GM12878 (cell line): ENCODE results near the gene B3GNT3. TPM values are rescaled to one million over a fixed set of nuclear protein-coding genes. Genes with fewer than 3 reads are reported as not detected.
A peak's percentile ranks its signal among the peaks of the same experiment; 100 is the strongest.

Experiments used
- ASH2L ChIP-seq: fragments of 300-600, 200-600 bp; sonication (generic); IDR thresholded peaks from 2 replicates; pipeline ENCODE4 v1.6.1; 2017; ENCODE audit warnings: low read depth, mild to moderate bottlenecking, borderline replicate concordance
- BHLHE40 ChIP-seq, 2 experiments: fragments of 450-650 bp in 1 of 2; IDR thresholded peaks; 2 replicates each; pipeline ENCODE4 v1.6.1; 2011 to 2017; ENCODE audit warnings: low read depth in 2 of 2, borderline replicate concordance in 1 of 2, improper control_type of control experiment in 1 of 2, low read length in 1 of 2, mild to moderate bottlenecking in 1 of 2
- CBX3 ChIP-seq: fragments of 200-600 bp; sonication (generic); IDR thresholded peaks from 2 replicates; pipeline ENCODE4 v1.6.1; 2016; ENCODE audit warnings: low read depth, borderline replicate concordance
- CREB1 ChIP-seq: IDR thresholded peaks from 2 replicates; pipeline ENCODE4 v1.6.1; 2012; ENCODE audit warnings: low read depth, mild to moderate bottlenecking, inconsistent platforms
- CTCF ChIP-seq, 3 experiments: IDR thresholded peaks in 2 of 3; conservative IDR thresholded peaks in 1 of 3; 2 replicates each; pipeline ENCODE4 v1.5.1; 2011; ENCODE audit warnings: low read depth in 3 of 3, low read length in 3 of 3, mild to moderate bottlenecking in 3 of 3, control low read depth in 2 of 3, moderate library complexity in 2 of 3, inconsistent platforms in 1 of 3, mixed read lengths in 1 of 3; ENCODE audit not compliant: control insufficient read depth in 2 of 3, insufficient read depth in 1 of 3; ENCODE audit errors: extremely low read depth in 1 of 3
- E2F8 ChIP-seq: fragments of 450-650 bp; IDR thresholded peaks from 2 replicates; pipeline ENCODE4 v1.6.1; 2018; ENCODE audit warnings: mild to moderate bottlenecking, low read depth, moderate library complexity; ENCODE audit not compliant: partially characterized antibody
- IKZF1 ChIP-seq: fragments of 450-650 bp; conservative IDR thresholded peaks from 2 replicates; pipeline ENCODE4 v1.6.1; 2017; ENCODE audit warnings: antibody characterized with exemption, mild to moderate bottlenecking
- MYB ChIP-seq: fragments of 150-350 bp; IDR thresholded peaks from 2 replicates; pipeline ENCODE4 v1.6.1; 2014; ENCODE audit warnings: mild to moderate bottlenecking, low read depth, low read length, borderline replicate concordance
- MYC ChIP-seq: IDR thresholded peaks from 2 replicates; pipeline ENCODE4 v1.6.1; 2011; ENCODE audit warnings: mild to moderate bottlenecking, low read length, moderate library complexity, inconsistent platforms; ENCODE audit not compliant: insufficient read depth, insufficient replicate concordance, insufficient read length, severe bottlenecking
- NKRF ChIP-seq: fragments of 450-650 bp; conservative IDR thresholded peaks from 2 replicates; pipeline ENCODE4 v1.6.1; 2017; ENCODE audit warnings: mild to moderate bottlenecking, moderate library complexity
- RBBP5 ChIP-seq: fragments of 200-600 bp; sonication (generic); conservative IDR thresholded peaks from 2 replicates; pipeline ENCODE4 v1.6.1; 2016
- RUNX3 ChIP-seq: IDR thresholded peaks from 2 replicates; pipeline ENCODE4 v1.6.1; 2012; ENCODE audit warnings: low read length, inconsistent platforms
- SIX5 ChIP-seq: IDR thresholded peaks from 2 replicates; pipeline ENCODE4 v1.6.1; 2011; ENCODE audit warnings: mild to moderate bottlenecking, low read depth, low read length, moderate library complexity; ENCODE audit not compliant: severe bottlenecking
- SMARCA5 ChIP-seq: fragments of 450-650 bp; IDR thresholded peaks from 2 replicates; pipeline ENCODE4 v1.6.1; 2017; ENCODE audit warnings: mild to moderate bottlenecking
- TARDBP ChIP-seq: IDR thresholded peaks from 2 replicates; pipeline ENCODE4 v1.6.1; 2016; ENCODE audit warnings: borderline replicate concordance
- TCF12 ChIP-seq: IDR thresholded peaks from 2 replicates; pipeline ENCODE4 v1.6.1; 2011; ENCODE audit warnings: low read depth, mild to moderate bottlenecking, low read length
- YY1 ChIP-seq: IDR thresholded peaks from 2 replicates; pipeline ENCODE4 v1.6.1; 2011; ENCODE audit warnings: low read depth, mild to moderate bottlenecking, low read length
- ZNF687 ChIP-seq: fragments of 450-650 bp; IDR thresholded peaks from 2 replicates; pipeline ENCODE4 v1.6.1; 2017; ENCODE audit warnings: mild to moderate bottlenecking, moderate library complexity
- polyA plus RNA-seq, 11 experiments: library from polyadenylated mRNA; depleted of rRNA in 4 of 11; unstranded in 6 of 11; stranded (reverse) in 5 of 11; fragments of >200 nt; fragmentation: Nextera tagmentation in 4 of 11; fragmentation: Illumina TruSeq in 1 of 11; extraction: Ambion mirVana in 4 of 11; extraction: Trizol in 1 of 11; gene quantifications; 1 replicate in 1 of 11; 2 replicates in 10 of 11; pipeline versions ENCODE4 v1.2.1 to v1.2.3, GENCODE V29; 2011 to 2016; ENCODE audit warnings: inconsistent platforms in 2 of 11, missing spikeins in 2 of 11, low read depth in 1 of 11
- total RNA-seq, 4 experiments: library from RNA; depleted of rRNA in 3 of 4; stranded (reverse); fragments of >200 nt in 3 of 4; fragmentation: Illumina TruSeq in 1 of 4; extraction: Trizol in 1 of 4; gene quantifications; 2 replicates each; pipeline versions ENCODE4 v1.2.1 to v1.2.3, GENCODE V29; 2013 to 2021

Gene B3GNT3
- total and polyA plus RNA-seq, 10 of the 15 experiments (the other 5 are each of a cell fraction or from before 2014, with no cell fraction given): not detected

- TF ChIP-seq IKZF1: peak; percentile 44
- TF ChIP-seq ASH2L: no peak
- TF ChIP-seq MYC: no peak
- TF ChIP-seq SIX5: no peak
- no peak for TF ChIP-seq RUNX3
- TF ChIP-seq NKRF: peak; percentile 38; the same call in 1 of the 2 replicates
- no peak for TF ChIP-seq CTCF (IDR thresholded peaks at IDR 0.05 in 2 of 3, conservative IDR thresholded peaks at IDR 0.05 in 1 of 3; ENCODE audit: control insufficient read depth in 2 of 3, extremely low read depth in 1 of 3, insufficient read depth in 1 of 3, low read depth in 3 of 3, low read length in 3 of 3)
- TF ChIP-seq ZNF687: no peak
- peak; percentile 72 for TF ChIP-seq CREB1
- TF ChIP-seq YY1: no peak
- TF ChIP-seq BHLHE40 (IDR thresholded peaks at IDR 0.05; ENCODE audit: borderline replicate concordance in 1 of 2, low read depth in 2 of 2, low read length in 1 of 2): peak; percentile 35 to 64; a peak in 2 of 4 replicates
- TF ChIP-seq TCF12: no peak
- no peak for TF ChIP-seq RBBP5
- no peak for TF ChIP-seq E2F8
- TF ChIP-seq MYB: no peak
- TF ChIP-seq SMARCA5: peak; percentile 96
- no peak for TF ChIP-seq CBX3
- no peak for TF ChIP-seq TARDBP
These were observed 47.5 kb upstream of the B3GNT3 start (continued) for GRCh38 chr19:17747205-17748098.
